Upper lobe of left lung (tissue), 6 donors: ENCODE measurements around the gene ARPC1B. TPM values are rescaled to one million over a fixed set of nuclear protein-coding genes. Genes with fewer than 3 reads are reported as not detected.

ENCODE experiments used
- ATAC-seq, 2 donors: fragments of 200-7000 bp; cut with Tn5 transposase; one replicate each; pipeline ENCODE4 v1.9.1; 2022; ENCODE audit warnings: mild to moderate bottlenecking in 2 of 2, moderate library complexity in 2 of 2; ENCODE audit not compliant: low FRiP score in 2 of 2
- DNase-seq, 2 donors: peaks; one replicate each; pipeline ENCODE4 v3.0.0-alpha.2; 2019 to 2020
- H3K27ac ChIP-seq, 4 donors: fragments of 200-600 bp; sonication (generic); one replicate each; pipeline ENCODE4 v1.5.1; 2016 to 2019
- H3K27me3 ChIP-seq, 4 donors: fragments of 200-600 bp; sonication (generic); one replicate each; pipeline ENCODE4 v1.5.1; 2017 to 2019
- H3K36me3 ChIP-seq, 4 donors: fragments of 200-600 bp; sonication (generic); one replicate each; pipeline ENCODE4 v1.5.1; 2016 to 2019
- H3K4me1 ChIP-seq, 4 donors: fragments of 200-600 bp; sonication (generic); one replicate each; pipeline ENCODE4 v1.5.1; 2018 to 2019
- H3K4me3 ChIP-seq, 4 donors: fragments of 200-600 bp; sonication (generic); one replicate each; pipeline ENCODE4 v1.5.1; 2017 to 2019; ENCODE audit warnings: mild to moderate bottlenecking in 2 of 4, moderate library complexity in 1 of 4
- H3K9me3 ChIP-seq, 4 donors: fragments of 200-600 bp; sonication (generic); one replicate each; pipeline ENCODE4 v1.5.1; 2018 to 2019
- EP300 ChIP-seq, 4 donors: sonication (generic); formaldehyde crosslinking; IDR thresholded peaks; one replicate each; pipeline ENCODE4 v1.5.1; 2017; ENCODE audit warnings: antibody characterized with exemption in 4 of 4, control low read depth in 2 of 4
- POLR2A ChIP-seq, 4 donors: fragments of 450-650 bp; IDR thresholded peaks; one replicate each; pipeline ENCODE4 v1.5.1; 2016 to 2017; ENCODE audit warnings: antibody characterized with exemption in 4 of 4, mild to moderate bottlenecking in 2 of 4
- POLR2AphosphoS5 ChIP-seq, 2 donors: sonication (generic); formaldehyde crosslinking; IDR thresholded peaks; one replicate each; pipeline ENCODE4 v1.5.1; 2017; ENCODE audit warnings: antibody characterized with exemption in 2 of 2
- WGBS, 2 donors: methylation state at CpG; one replicate each; pipeline ENCODE4 v1.1.5; 2017 to 2018; 5-methylcytosine and 5-hydroxymethylcytosine counted together
- total RNA-seq, 6 donors: library from RNA; depleted of rRNA in 4 of 6; stranded (reverse); fragments of >200 nt in 4 of 6; gene quantifications; one replicate each; pipeline versions ENCODE4 v1.1.0 to v1.2.1, GENCODE V29; 2016 to 2021
- TF ChIP-seq, protein P1 (sequence below), 6 experiments: fragments of 450-650 bp in 4 of 6; fragments of 200-600 bp in 2 of 6; sonication (generic) in 2 of 6; IDR thresholded peaks; one replicate each; pipeline ENCODE4 v1.5.1; 2016 to 2019; ENCODE audit warnings: antibody characterized with exemption in 6 of 6
- donor health status: DM: no; HTN: no; CAD: no; lungs with moderate emphysema.
- donor health status: DM: no; HTN: yes; CAD: no; lungs with severe emphysema.

The ARPC1B gene
- total RNA-seq, 6 donors from 2014 or later: 186 to 387 (median 304) TPM

DNA sequence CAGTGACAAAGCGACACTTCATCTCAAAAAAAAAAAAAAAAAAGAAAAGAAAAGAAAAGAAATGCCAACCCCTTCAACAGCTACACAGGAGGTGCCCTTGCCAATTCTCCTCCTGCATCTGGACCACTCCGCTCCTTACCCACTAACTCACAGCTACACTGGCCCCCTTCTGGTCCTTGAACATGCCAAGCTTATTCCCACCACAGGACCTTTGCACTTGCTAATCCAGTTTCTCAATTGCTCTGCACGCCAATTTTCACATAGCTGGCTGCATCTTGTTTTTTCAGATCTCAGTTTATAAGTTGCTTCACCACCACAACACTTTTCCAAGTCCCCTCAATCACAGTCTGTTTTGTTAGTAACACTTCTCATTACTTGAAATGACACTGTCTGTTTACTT is 28.3 kb downstream of the ARPC1B start:
- Histone ChIP-seq H3K27me3 (no peaks in the 10 kb centered on the region), H3K27ac (no peak overlapping the region), H3K4me3 (no peak overlapping the region), H3K4me1 (peaks cover 19 to 45% (median 39%) of the 10 kb centered on the region in 4 donors), H3K9me3 (no peaks in the 10 kb centered on the region), H3K36me3 (peaks cover 7 to 73% (median 65%) of the 10 kb centered on the region in 4 donors)
- ATAC-seq (no peak), DNase-seq (no peak)
- TF ChIP-seq EP300 (IDR thresholded peaks at IDR 0.05) (no peak), POLR2AphosphoS5 (IDR thresholded peaks at IDR 0.05) (no peak), POLR2A (IDR thresholded peaks at IDR 0.05) (no peak)
- TF ChIP-seq, protein P1, sequence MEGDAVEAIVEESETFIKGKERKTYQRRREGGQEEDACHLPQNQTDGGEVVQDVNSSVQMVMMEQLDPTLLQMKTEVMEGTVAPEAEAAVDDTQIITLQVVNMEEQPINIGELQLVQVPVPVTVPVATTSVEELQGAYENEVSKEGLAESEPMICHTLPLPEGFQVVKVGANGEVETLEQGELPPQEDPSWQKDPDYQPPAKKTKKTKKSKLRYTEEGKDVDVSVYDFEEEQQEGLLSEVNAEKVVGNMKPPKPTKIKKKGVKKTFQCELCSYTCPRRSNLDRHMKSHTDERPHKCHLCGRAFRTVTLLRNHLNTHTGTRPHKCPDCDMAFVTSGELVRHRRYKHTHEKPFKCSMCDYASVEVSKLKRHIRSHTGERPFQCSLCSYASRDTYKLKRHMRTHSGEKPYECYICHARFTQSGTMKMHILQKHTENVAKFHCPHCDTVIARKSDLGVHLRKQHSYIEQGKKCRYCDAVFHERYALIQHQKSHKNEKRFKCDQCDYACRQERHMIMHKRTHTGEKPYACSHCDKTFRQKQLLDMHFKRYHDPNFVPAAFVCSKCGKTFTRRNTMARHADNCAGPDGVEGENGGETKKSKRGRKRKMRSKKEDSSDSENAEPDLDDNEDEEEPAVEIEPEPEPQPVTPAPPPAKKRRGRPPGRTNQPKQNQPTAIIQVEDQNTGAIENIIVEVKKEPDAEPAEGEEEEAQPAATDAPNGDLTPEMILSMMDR (IDR thresholded peaks at IDR 0.05): no peak
- whole genome bisulfite sequencing, 2 donors: 94 to 98% methylated on average over 3 of the region's 3 CpGs

DNA sequence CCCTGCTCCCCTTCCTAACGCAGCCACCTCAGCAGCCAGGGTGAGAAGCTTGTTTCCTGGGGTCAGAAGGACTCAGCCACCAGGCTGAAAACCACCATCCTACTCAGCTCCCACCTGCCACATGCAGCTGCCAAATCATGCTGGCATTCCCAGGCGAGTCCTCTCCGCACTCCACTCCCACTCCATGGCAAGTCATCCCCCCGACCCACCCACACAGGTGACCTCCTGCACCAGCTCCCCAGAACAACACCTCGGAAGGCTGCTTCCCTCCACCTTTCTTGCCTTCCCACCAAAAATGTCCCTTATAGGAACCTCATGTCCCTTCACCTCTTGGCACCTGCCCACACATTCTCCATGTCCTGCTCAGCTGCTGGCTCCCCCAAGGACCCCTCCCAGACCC is 29.2 kb downstream of the ARPC1B start:
- ATAC-seq (no peak), DNase-seq (no peak)
- no peaks in the 10 kb centered on the region for H3K27me3 ChIP-seq
- H3K36me3 ChIP-seq: peaks cover 7 to 63% (median 57%) of the 10 kb centered on the region in 4 donors
- peaks cover 19 to 42% (median 37%) of the 10 kb centered on the region in 4 donors for H3K4me1 ChIP-seq
- TF ChIP-seq POLR2A (IDR thresholded peaks at IDR 0.05): no peak
- WGBS, 2 donors: 93 to 97% methylated on average over 5 of the region's 5 CpGs
- H3K4me3 ChIP-seq: no peak overlapping the region
- H3K9me3 ChIP-seq: no peaks in the 10 kb centered on the region
- H3K27ac ChIP-seq: no peak overlapping the region

GRCh38 chr7:99404235-99404976 is 29.9 kb downstream of the ARPC1B start:
- no peak for ATAC-seq
- no peak overlapping the region for H3K4me3 ChIP-seq
- peaks cover 7 to 57% (median 50%) of the 10 kb centered on the region in 4 donors for H3K36me3 ChIP-seq

DNA sequence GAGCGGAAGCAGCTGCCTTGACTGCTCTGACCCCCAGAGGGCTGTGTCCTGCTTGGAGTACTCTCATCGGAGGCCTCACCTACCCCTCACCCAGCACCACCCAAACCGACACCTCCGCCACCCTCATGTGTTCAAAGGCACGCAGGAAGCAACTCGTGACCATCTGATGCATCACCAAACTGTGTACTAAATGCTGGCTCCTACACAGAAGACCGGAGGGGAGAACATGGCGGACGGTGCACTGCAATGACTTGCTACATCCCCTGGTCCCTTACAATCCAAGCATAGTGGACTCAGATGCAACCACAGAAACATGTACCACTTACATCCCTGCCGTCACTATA is 30.4 kb downstream of the ARPC1B start:
- Histone ChIP-seq H3K4me1 (peaks cover 24 to 38% (median 35%) of the 10 kb centered on the region in 4 donors), H3K9me3 (no peaks in the 10 kb centered on the region), H3K36me3 (peaks cover 7 to 52% (median 45%) of the 10 kb centered on the region in 4 donors), H3K27me3 (no peaks in the 10 kb centered on the region), H3K4me3 (no peak overlapping the region), H3K27ac (no peak overlapping the region)
- DNase-seq: no peak
- WGBS, 2 donors: 91 to 92% methylated on average over 7 to 10 of the region's 10 CpGs
- no peak for ATAC-seq
- no peak for TF ChIP-seq POLR2A (IDR thresholded peaks at IDR 0.05)
- TF ChIP-seq EP300 (IDR thresholded peaks at IDR 0.05): no peak
- TF ChIP-seq, protein P1 (IDR thresholded peaks at IDR 0.05): no peak
- no peak for TF ChIP-seq POLR2AphosphoS5 (IDR thresholded peaks at IDR 0.05)

More at GRCh38 chr7:99404235-99404976, 29.9 kb downstream of the ARPC1B start:
- TF ChIP-seq, protein P1 (IDR thresholded peaks at IDR 0.05): no peak
- TF ChIP-seq EP300 (IDR thresholded peaks at IDR 0.05) (no peak), POLR2AphosphoS5 (IDR thresholded peaks at IDR 0.05) (no peak), POLR2A (IDR thresholded peaks at IDR 0.05) (no peak)
- DNase-seq: no peak
- peaks cover 19 to 38% (median 32%) of the 10 kb centered on the region in 4 donors for H3K4me1 ChIP-seq
- H3K27ac ChIP-seq: no peak overlapping the region
- no peaks in the 10 kb centered on the region for H3K9me3 ChIP-seq
- WGBS, 2 donors: 80 to 87% methylated on average over 12 to 18 of the region's 18 CpGs
- no peaks in the 10 kb centered on the region for H3K27me3 ChIP-seq

DNA sequence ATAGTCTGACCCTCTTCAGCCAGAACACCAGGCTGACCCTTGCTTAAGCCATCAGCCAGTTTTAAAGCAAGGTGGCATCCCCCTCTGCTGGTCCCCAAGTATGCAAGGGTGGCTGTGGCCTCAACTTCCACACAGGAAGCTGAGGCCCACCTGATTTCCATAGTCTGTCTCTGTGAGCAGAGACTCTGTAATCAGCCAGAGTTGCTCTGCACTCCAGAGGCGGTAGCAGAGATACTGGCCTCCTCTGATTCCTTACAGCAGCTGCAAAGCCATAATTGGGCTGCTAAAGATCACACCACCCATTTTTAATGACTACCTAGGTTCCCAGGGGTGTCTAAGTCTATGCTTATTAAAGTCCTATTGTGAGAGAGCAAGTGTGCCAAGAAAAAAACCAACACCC is 32.0 kb downstream of the ARPC1B start:
- peak overlapping the region in 1 of 4 donors; percentile 84 for H3K4me3 ChIP-seq
- 60 to 67% methylated on average over 1 of the region's 1 CpG for WGBS, 2 donors
- H3K27me3 ChIP-seq: no peaks in the 10 kb centered on the region
- no peak for DNase-seq
- ATAC-seq: no peak
- TF ChIP-seq, protein P1 (IDR thresholded peaks at IDR 0.05): no peak
- no peak for TF ChIP-seq EP300 (IDR thresholded peaks at IDR 0.05)
- no peak for TF ChIP-seq POLR2AphosphoS5 (IDR thresholded peaks at IDR 0.05)
- TF ChIP-seq POLR2A (IDR thresholded peaks at IDR 0.05): no peak
- peaks cover 4 to 49% (median 41%) of the 10 kb centered on the region in 4 donors for H3K36me3 ChIP-seq
- H3K9me3 ChIP-seq: no peaks in the 10 kb centered on the region
- H3K4me1 ChIP-seq: peaks cover 29 to 40% (median 36%) of the 10 kb centered on the region in 4 donors
- peak overlapping the region in 1 of 4 donors; percentile 99 for H3K27ac ChIP-seq
